GM23248 (cell line): Measurements from ENCODE around the gene NKAP. TPM values are rescaled to one million over a fixed set of nuclear protein-coding genes. Genes with fewer than 3 reads are reported as not detected.
"Not testable (repeated sequence)": the region's sequence is repeated elsewhere in the genome, so short reads cannot be mapped to it uniquely, and the experiment has no call there.

Experiments used
- DNase-seq: peaks from one replicate; pipeline ENCODE4 v3.0.0-alpha.2; 2015
- H2AFZ ChIP-seq: fragments of 200-600 bp; sonication (generic); 2 replicates; pipeline ENCODE4 v1.6.1; 2016; ENCODE audit warnings: antibody characterized with exemption
- H3F3A ChIP-seq: fragments of 200-600 bp; sonication (generic); 2 replicates; pipeline ENCODE4 v1.6.1; 2016; ENCODE audit warnings: mild to moderate bottlenecking, antibody characterized with exemption, mixed run types; ENCODE audit not compliant: insufficient read depth
- H3K27ac ChIP-seq: fragments of 200-600 bp; sonication (generic); 2 replicates; pipeline ENCODE4 v1.5.1; 2016; ENCODE audit warnings: mild to moderate bottlenecking
- H3K27me3 ChIP-seq: fragments of 200-600 bp; sonication (generic); replicated peaks from 2 replicates; pipeline ENCODE4 v1.6.1; 2016; ENCODE audit warnings: mild to moderate bottlenecking; ENCODE audit not compliant: insufficient read depth
- H3K36me3 ChIP-seq: fragments of 200-600 bp; sonication (generic); 2 replicates; pipeline ENCODE4 v1.6.1; 2016; ENCODE audit warnings: low read depth, mild to moderate bottlenecking
- H3K4me1 ChIP-seq: fragments of 200-600 bp; sonication (generic); 2 replicates; pipeline ENCODE4 v1.6.1; 2016; ENCODE audit warnings: mild to moderate bottlenecking; ENCODE audit not compliant: insufficient read depth
- H3K4me2 ChIP-seq: fragments of 200-600 bp; sonication (generic); one replicate; pipeline ENCODE4 v1.6.1; 2016; ENCODE audit warnings: mild to moderate bottlenecking; ENCODE audit not compliant: unreplicated experiment
- H3K4me3 ChIP-seq: fragments of 200-600 bp; sonication (generic); 2 replicates; pipeline ENCODE4 v1.5.1; 2016; ENCODE audit warnings: mild to moderate bottlenecking
- H3K79me2 ChIP-seq: fragments of 200-600 bp; sonication (generic); 2 replicates; pipeline ENCODE4 v1.6.1; 2016; ENCODE audit warnings: mild to moderate bottlenecking; ENCODE audit not compliant: insufficient read depth
- H3K9ac ChIP-seq: fragments of 200-600 bp; sonication (generic); 2 replicates; pipeline ENCODE4 v1.6.1; 2016; ENCODE audit warnings: mild to moderate bottlenecking
- H3K9me2 ChIP-seq: fragments of 200-600 bp; sonication (generic); 2 replicates; pipeline ENCODE4 v1.6.1; 2016; ENCODE audit warnings: mixed run types, mild to moderate bottlenecking, moderate library complexity; ENCODE audit not compliant: insufficient read depth
- H3K9me3 ChIP-seq: fragments of 200-600 bp; sonication (generic); one replicate; pipeline ENCODE4 v1.6.1; 2017; ENCODE audit warnings: low read depth
- H4K20me1 ChIP-seq: fragments of 200-600 bp; sonication (generic); 2 replicates; pipeline ENCODE4 v1.6.0; 2016; ENCODE audit not compliant: insufficient read depth
- EZH2 ChIP-seq: fragments of 200-600 bp; sonication (generic); IDR thresholded peaks from 2 replicates; pipeline ENCODE4 v1.6.1; 2018; ENCODE audit warnings: antibody characterized with exemption, mild to moderate bottlenecking; ENCODE audit not compliant: insufficient read depth, poor library complexity, severe bottlenecking
- EZH2phosphoT487 ChIP-seq: fragments of 200-600 bp; sonication (generic); IDR thresholded peaks from 2 replicates; pipeline ENCODE4 v1.6.1; 2018; ENCODE audit warnings: antibody characterized with exemption, moderate library complexity, mild to moderate bottlenecking, low read depth; ENCODE audit not compliant: insufficient read depth
- WGBS, 2 experiments: methylation state at CpG; one replicate each; pipeline ENCODE4 v1.1.6; 2015 to 2017; ENCODE audit warnings: low lambda C conversion rate in 2 of 2, low coverage in 1 of 2; ENCODE audit errors: missing lambda C conversion rate in 2 of 2; 5-methylcytosine and 5-hydroxymethylcytosine counted together
- in situ Hi-C: fragments of 300-500 bp; cut with MboI; formaldehyde crosslinking; loops from 2 replicates; pipeline ENCODE4 v1.15.0; 2020
- polyA plus RNA-seq: library from polyadenylated mRNA; unstranded; fragments of >200 nt; fragmentation: Nextera tagmentation; extraction: Ambion mirVana; gene quantifications from 2 replicates; pipeline ENCODE4 v1.2.1, GENCODE V29; 2016
- total RNA-seq: library from RNA; depleted of rRNA; stranded (reverse); fragments of >200 nt; shearing (Covaris generic); gene quantifications from 2 replicates; pipeline ENCODE4 v1.2.3, GENCODE V29; 2014

The NKAP gene
- total and polyA plus RNA-seq, 2 experiments from 2014 or later, result 3.1 to 3.7 TPM

DNA sequence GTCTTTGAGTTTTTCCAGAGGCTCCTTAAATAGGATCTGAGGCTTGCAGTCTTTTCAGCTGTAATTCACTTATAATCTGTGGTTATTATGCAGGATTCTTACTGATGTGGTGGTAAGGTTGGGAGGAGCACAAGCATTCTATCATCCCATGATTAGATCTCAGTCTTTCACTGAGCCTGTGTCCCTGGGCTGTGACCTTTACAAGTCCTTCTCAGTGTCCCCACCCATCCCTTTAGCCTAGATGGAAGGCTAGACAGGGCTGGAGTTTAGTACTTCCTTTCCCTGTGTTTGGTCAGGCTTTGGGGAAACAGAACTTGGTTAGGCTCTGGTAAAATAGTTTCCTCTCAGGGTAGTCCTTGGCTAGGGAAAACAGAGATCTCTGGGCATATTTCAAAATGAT lies 17.1 kb upstream of the NKAP start:
- Histone ChIP-seq H3K36me3 (no peaks in the 10 kb centered on the region), H2AFZ (no peak overlapping the region), H3K4me3 (no peak overlapping the region), H3K9me2 (no peaks in the 10 kb centered on the region), H3K4me1 (no peaks in the 10 kb centered on the region), H4K20me1 (no peaks in the 10 kb centered on the region), H3K9ac (no peak overlapping the region), H3K27me3 (no peaks in the 10 kb centered on the region), H3K27ac (no peak overlapping the region), H3K79me2 (no peaks in the 10 kb centered on the region), H3K4me2 (no peak overlapping the region), H3K9me3 (no peaks in the 10 kb centered on the region), H3F3A (no peaks in the 10 kb centered on the region)
- no peak for DNase-seq
- TF ChIP-seq EZH2 (no peak), EZH2phosphoT487 (no peak)
- in situ Hi-C loops, result no loop called here

DNA sequence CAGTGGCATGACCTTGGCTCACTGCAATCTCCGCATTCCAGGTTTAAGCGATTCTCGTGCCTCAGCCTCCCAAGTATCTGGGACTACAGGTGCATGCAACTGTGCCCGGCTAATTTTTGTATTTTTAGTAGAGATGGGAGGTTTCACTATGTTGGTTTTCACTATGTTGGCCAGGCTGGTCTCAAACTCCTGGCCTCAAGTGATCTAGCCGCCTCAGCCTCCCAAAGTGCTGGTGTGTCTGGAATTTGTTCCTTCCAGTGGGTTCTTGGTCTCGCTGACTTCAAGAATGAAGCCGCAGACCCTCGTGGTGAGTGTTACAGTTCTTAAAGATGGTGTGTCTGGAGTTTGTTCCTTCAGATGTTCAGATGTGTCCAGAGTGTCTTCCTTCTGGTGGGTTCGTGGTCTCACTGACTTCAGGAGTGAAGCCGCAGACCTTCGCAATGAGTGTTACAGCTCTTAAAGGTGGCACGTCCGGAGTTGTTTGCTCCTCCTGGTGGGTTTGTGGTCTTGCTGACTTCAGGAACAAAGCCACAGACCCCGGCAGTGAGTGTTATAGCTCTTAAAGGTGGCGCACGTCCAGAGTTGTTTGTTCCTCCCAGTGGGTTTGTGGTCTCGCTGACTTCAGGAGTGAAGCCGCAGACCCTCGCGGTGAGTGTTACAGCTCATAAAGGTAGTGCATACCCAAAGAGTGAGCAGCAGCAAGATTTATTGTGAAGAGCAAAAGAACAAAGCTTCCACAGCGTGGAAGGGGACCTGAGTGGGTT lies 12.4 kb upstream of the NKAP start:
- H3F3A ChIP-seq, H3K4me2 ChIP-seq, H3K4me1 ChIP-seq, in situ Hi-C loops, H3K27me3 ChIP-seq, H3K27ac ChIP-seq, H3K9me2 ChIP-seq, H3K4me3 ChIP-seq, H3K79me2 ChIP-seq, H3K9ac ChIP-seq, H2AFZ ChIP-seq, H3K9me3 ChIP-seq, H4K20me1 ChIP-seq, H3K36me3 ChIP-seq, DNase-seq: not testable (repeated sequence)
- 66 to 69% methylated on average over 14 to 21 of the region's 21 CpGs for WGBS, 2 experiments

DNA sequence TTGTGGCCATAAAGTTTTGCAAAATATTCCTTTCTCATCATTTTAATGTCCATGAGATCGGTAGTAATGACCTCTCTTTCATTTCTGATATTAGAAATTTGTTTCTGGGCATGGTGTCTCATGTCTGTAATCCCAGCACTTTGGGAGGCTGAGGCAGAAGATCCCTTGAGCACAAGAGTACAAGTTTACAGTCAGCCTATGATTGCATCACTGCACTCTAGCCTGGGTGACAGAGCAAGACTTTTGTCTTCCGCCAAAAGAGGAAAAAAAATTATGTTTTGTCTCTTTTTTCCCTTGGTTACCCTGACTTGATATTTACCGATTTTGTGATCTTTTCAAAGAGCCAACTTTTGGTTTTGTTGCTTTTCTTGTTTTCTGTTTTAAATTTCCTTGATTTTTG lies 10.8 kb upstream of the NKAP start:
- DNase-seq, result no peak

DNA sequence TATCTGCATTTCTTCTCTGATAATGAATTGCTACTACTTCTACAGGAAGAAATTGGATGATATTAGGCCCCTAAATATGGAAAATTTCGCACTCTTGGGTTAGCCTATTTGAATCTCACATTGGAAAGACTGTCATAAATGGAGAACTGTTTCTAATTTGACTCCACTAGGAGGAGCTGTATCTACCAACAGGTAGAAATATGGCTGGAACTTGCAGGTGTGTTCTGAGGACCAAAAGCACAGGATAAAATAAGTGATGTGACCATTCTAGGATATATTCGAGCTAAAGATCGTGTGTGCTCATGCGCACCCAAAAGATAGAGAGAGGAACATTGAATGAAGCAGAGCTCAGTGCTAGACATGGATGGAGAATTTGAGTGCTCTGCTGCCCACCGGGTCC lies 4.8 kb upstream of the NKAP start:
- in situ Hi-C loops, result no loop called here
- no peaks in the 10 kb centered on the region for H3F3A ChIP-seq
- 42 to 46% methylated on average over 5 of the region's 5 CpGs for WGBS, 2 experiments

More for the DNA sequence above, 10.8 kb upstream of the NKAP start:
- no peaks in the 10 kb centered on the region for H3K27me3 ChIP-seq
- H3K36me3 ChIP-seq, result no peaks in the 10 kb centered on the region
- H3F3A ChIP-seq, result no peaks in the 10 kb centered on the region
- WGBS, 2 experiments, result 8 to 18% methylated on average over 3 of the region's 3 CpGs
- no peak overlapping the region for H3K27ac ChIP-seq
- no peaks in the 10 kb centered on the region for H3K9me2 ChIP-seq
- TF ChIP-seq EZH2 (no peak), EZH2phosphoT487 (no peak)
- no peak overlapping the region for H3K4me2 ChIP-seq
- H3K79me2 ChIP-seq, result no peaks in the 10 kb centered on the region
- no peak overlapping the region for H3K4me3 ChIP-seq
- H3K9ac ChIP-seq, result no peak overlapping the region
- H4K20me1 ChIP-seq, result no peaks in the 10 kb centered on the region
- in situ Hi-C loops, result no loop called here
- no peak overlapping the region for H2AFZ ChIP-seq
- no peaks in the 10 kb centered on the region for H3K4me1 ChIP-seq
- H3K9me3 ChIP-seq, result no peaks in the 10 kb centered on the region

DNA sequence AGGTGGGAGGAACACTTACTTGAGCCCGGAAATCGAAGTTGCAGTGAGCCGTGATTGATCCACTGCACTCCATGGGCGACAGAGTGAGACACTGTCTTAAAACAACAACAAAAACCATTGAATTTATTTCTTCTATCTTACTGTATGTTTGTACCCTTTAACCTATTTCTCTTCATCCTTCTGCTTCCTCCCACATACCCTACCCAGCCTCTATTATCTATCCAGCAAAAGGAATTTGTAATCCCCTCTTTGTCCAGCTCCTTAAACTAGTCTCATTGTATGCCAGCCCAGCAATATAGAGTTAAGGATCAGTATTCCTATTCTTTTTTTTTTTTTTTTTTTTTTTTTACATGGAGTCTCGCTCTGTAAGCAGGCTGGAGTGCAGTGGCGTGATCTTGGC lies 1.9 kb upstream of the NKAP start:
- Histone ChIP-seq H4K20me1 (no peaks in the 10 kb centered on the region), H3K9ac (no peak overlapping the region), H3K36me3 (no peaks in the 10 kb centered on the region), H3K27me3 (no peaks in the 10 kb centered on the region), H3K9me2 (no peaks in the 10 kb centered on the region), H3K4me3 (no peak overlapping the region), H3F3A (peaks cover 15% of the 10 kb centered on the region), H3K4me1 (0 out of 2 replicates have a peak, but pooled peaks cover 5% of the 10 kb centered on the region), H3K27ac (no peak overlapping the region), H3K79me2 (peaks cover 21% of the 10 kb centered on the region), H3K4me2 (no peak overlapping the region), H3K9me3 (no peaks in the 10 kb centered on the region), H2AFZ (no peak overlapping the region)
- no peak for DNase-seq
- no peak for TF ChIP-seq EZH2phosphoT487
- WGBS, 2 experiments, result 83 to 90% methylated on average over 5 to 6 of the region's 6 CpGs
- in situ Hi-C loops, result no loop called here

More for the DNA sequence above, 4.8 kb upstream of the NKAP start:
- Histone ChIP-seq H3K79me2 (no peaks in the 10 kb centered on the region), H4K20me1 (no peaks in the 10 kb centered on the region), H3K9me2 (no peaks in the 10 kb centered on the region), H3K9ac (no peak overlapping the region), H3K4me3 (no peak overlapping the region), H3K9me3 (no peaks in the 10 kb centered on the region), H3K4me2 (no peak overlapping the region), H2AFZ (no peak overlapping the region), H3K36me3 (no peaks in the 10 kb centered on the region), H3K27ac (no peak overlapping the region), H3K4me1 (0 out of 2 replicates have a peak, but pooled peaks cover 5% of the 10 kb centered on the region), H3K27me3 (no peaks in the 10 kb centered on the region)
- DNase-seq, result no peak
- TF ChIP-seq EZH2 (no peak), EZH2phosphoT487 (no peak)
